Measurements from ENCODE around the gene RPL5.

The RPL5 gene

GRCh38 chr1:92826792-92827191 lies 5.0 kb upstream of the RPL5 start:
- no peak for ATAC-seq
- TF ChIP-seq POU6F1 (CRISPR knock-in tag; IDR thresholded peaks at IDR 0.05; ENCODE audit: borderline replicate concordance, low read depth) (no peak), BACH2 (CRISPR knock-in tag; IDR thresholded peaks at IDR 0.05; ENCODE audit: borderline replicate concordance) (no peak), RARB (CRISPR knock-in tag; IDR thresholded peaks at IDR 0.05) (no peak), ARNTL (CRISPR knock-in tag; IDR thresholded peaks at IDR 0.05; ENCODE audit: borderline replicate concordance, low read depth) (no peak), ZNF70 (CRISPR knock-in tag; IDR thresholded peaks at IDR 0.05) (no peak), ISL1 (CRISPR knock-in tag; IDR thresholded peaks at IDR 0.05) (no peak), TCF4 (CRISPR knock-in tag; IDR thresholded peaks at IDR 0.05; ENCODE audit: borderline replicate concordance) (no peak), CREB5 (CRISPR knock-in tag; IDR thresholded peaks at IDR 0.05; ENCODE audit: low read depth) (no peak), PPARA (CRISPR knock-in tag; IDR thresholded peaks at IDR 0.05; ENCODE audit: borderline replicate concordance) (no peak), PATZ1 (CRISPR knock-in tag; IDR thresholded peaks at IDR 0.05; ENCODE audit: borderline replicate concordance) (no peak), ZFP3 (CRISPR knock-in tag; IDR thresholded peaks at IDR 0.05) (no peak), CSDC2 (CRISPR knock-in tag; IDR thresholded peaks at IDR 0.05) (no peak)

GRCh38 chr1:92831368-92831761 lies 475 bp upstream of the RPL5 start:
- TF ChIP-seq PATZ1 (CRISPR knock-in tag; IDR thresholded peaks at IDR 0.05; ENCODE audit: borderline replicate concordance): no peak
- TF ChIP-seq TSHZ2 (CRISPR knock-in tag; IDR thresholded peaks at IDR 0.05): no peak
- TF ChIP-seq ZFP30 (CRISPR knock-in tag; IDR thresholded peaks at IDR 0.05): no peak
- TF ChIP-seq CSRNP3 (CRISPR knock-in tag; IDR thresholded peaks at IDR 0.05): no peak
- no peak for TF ChIP-seq POU6F1 (CRISPR knock-in tag; IDR thresholded peaks at IDR 0.05; ENCODE audit: borderline replicate concordance, low read depth)
- no peak for TF ChIP-seq ZNF70 (CRISPR knock-in tag; IDR thresholded peaks at IDR 0.05)
- TF ChIP-seq ZFP3 (CRISPR knock-in tag; IDR thresholded peaks at IDR 0.05): no peak
- no peak for TF ChIP-seq ZNF565 (CRISPR knock-in tag; conservative IDR thresholded peaks at IDR 0.05; ENCODE audit: low read depth)
- TF ChIP-seq GLIS3 (CRISPR knock-in tag; IDR thresholded peaks at IDR 0.05): no peak
- TF ChIP-seq BACH2 (CRISPR knock-in tag; IDR thresholded peaks at IDR 0.05; ENCODE audit: borderline replicate concordance): no peak
- peak; percentile 9 for ATAC-seq
